Neural cell (in vitro differentiated cells): ENCODE results near the gene GATB. TPM values are rescaled to one million over a fixed set of nuclear protein-coding genes. Genes with fewer than 3 reads are reported as not detected.

Experiments
- H2AFZ ChIP-seq: fragments of 200-600, 300-800 bp; sonication (generic), shearing (Covaris generic); 2 replicates; pipeline ENCODE4 v1.6.0; 2014; ENCODE audit warnings: low read depth, mild to moderate bottlenecking, antibody characterized with exemption, low read length, moderate library complexity
- H3F3A ChIP-seq: fragments of 200-600 bp; shearing (Covaris generic); 2 replicates; pipeline ENCODE4 v1.6.1; 2016; ENCODE audit warnings: mild to moderate bottlenecking, moderate library complexity, mixed read lengths, antibody characterized with exemption, low read length; ENCODE audit not compliant: insufficient read depth, poor library complexity, severe bottlenecking
- H3K27ac ChIP-seq: fragments of 200-600, 300-800 bp; sonication (generic), shearing (Covaris generic); 2 replicates; pipeline ENCODE4 v1.5.1; 2014; ENCODE audit warnings: mild to moderate bottlenecking, low read length, moderate library complexity
- H3K27me3 ChIP-seq: fragments of 300-800, 200-600 bp; sonication (generic), shearing (Covaris generic); 2 replicates; pipeline ENCODE4 v1.6.0; 2014; ENCODE audit warnings: mild to moderate bottlenecking, low read depth, low read length, moderate library complexity; ENCODE audit not compliant: insufficient read depth
- H3K36me3 ChIP-seq: fragments of 300-800, 200-600 bp; sonication (generic), shearing (Covaris generic); 2 replicates; pipeline ENCODE4 v1.5.1; 2014; ENCODE audit warnings: mild to moderate bottlenecking, antibody characterized with exemption, low read length, moderate library complexity; ENCODE audit not compliant: insufficient read depth
- H3K4me2 ChIP-seq: fragments of 300-800, 200-600 bp; sonication (generic), shearing (Covaris generic); 2 replicates; pipeline ENCODE4 v1.6.0; 2014; ENCODE audit warnings: mild to moderate bottlenecking, low read length
- H3K4me3 ChIP-seq: fragments of 300-800, 200-600 bp; sonication (generic), shearing (Covaris generic); 2 replicates; pipeline ENCODE4 v1.5.1; 2014; ENCODE audit warnings: mild to moderate bottlenecking, low read length, moderate library complexity
- H3K79me2 ChIP-seq: fragments of 200-600 bp; shearing (Covaris generic); replicated peaks from 2 replicates; pipeline ENCODE4 v1.6.0; 2014; ENCODE audit warnings: mild to moderate bottlenecking, low read length, moderate library complexity; ENCODE audit not compliant: insufficient read depth
- H3K9ac ChIP-seq: fragments of 300-800, 200-600 bp; sonication (generic), shearing (Covaris generic); 2 replicates; pipeline ENCODE4 v1.6.1; 2016; ENCODE audit warnings: mild to moderate bottlenecking, low read length, mixed read lengths
- H3K9me2 ChIP-seq: fragments of 200-600 bp; shearing (Covaris generic); 2 replicates; pipeline ENCODE4 v1.6.1; 2016; ENCODE audit warnings: mild to moderate bottlenecking, low read length, mixed read lengths; ENCODE audit not compliant: insufficient read depth
- H3K9me3 ChIP-seq: fragments of 200-600, 300-800 bp; sonication (generic), shearing (Covaris generic); 2 replicates; pipeline ENCODE4 v1.6.1; 2016; ENCODE audit warnings: mild to moderate bottlenecking, mixed run types, low read length, moderate library complexity, mixed read lengths
- H4K20me1 ChIP-seq: fragments of 200-600 bp; shearing (Covaris generic); 2 replicates; pipeline ENCODE4 v1.6.1; 2016; ENCODE audit warnings: mild to moderate bottlenecking, mixed run types; ENCODE audit not compliant: insufficient read depth
- CTCF ChIP-seq: fragments of 450-650 bp; IDR thresholded peaks from 2 replicates; pipeline ENCODE4 v1.5.1; 2014; ENCODE audit warnings: antibody characterized with exemption, mild to moderate bottlenecking, moderate library complexity; ENCODE audit not compliant: poor library complexity, severe bottlenecking
- EP300 ChIP-seq: fragments of 450-650 bp; conservative IDR thresholded peaks from 2 replicates; pipeline ENCODE4 v1.6.1; 2014; ENCODE audit warnings: antibody characterized with exemption, mild to moderate bottlenecking, moderate library complexity; ENCODE audit not compliant: poor library complexity, severe bottlenecking
- EZH2 ChIP-seq: fragments of 200-600, 300-800 bp; shearing (Covaris generic), sonication (generic); IDR thresholded peaks from 2 replicates; pipeline ENCODE4 v1.6.1; 2014; ENCODE audit warnings: antibody characterized with exemption, low read length, borderline replicate concordance, mild to moderate bottlenecking; ENCODE audit not compliant: insufficient read depth, poor library complexity, severe bottlenecking
- MXI1 ChIP-seq: fragments of 450-650 bp; conservative IDR thresholded peaks from 2 replicates; pipeline ENCODE4 v1.6.1; 2014; ENCODE audit warnings: antibody characterized with exemption, mild to moderate bottlenecking; ENCODE audit not compliant: poor library complexity, severe bottlenecking
- POLR2AphosphoS5 ChIP-seq: IDR thresholded peaks from 2 replicates; pipeline ENCODE4 v1.6.1; 2012
- RAD21 ChIP-seq: fragments of 450-650 bp; conservative IDR thresholded peaks from 2 replicates; pipeline ENCODE4 v1.6.1; 2014; ENCODE audit warnings: antibody characterized with exemption, mild to moderate bottlenecking, moderate library complexity
- REST ChIP-seq: IDR thresholded peaks from 2 replicates; pipeline ENCODE4 v1.6.1; 2012; ENCODE audit warnings: borderline replicate concordance
- SMC3 ChIP-seq: fragments of 450-650 bp; conservative IDR thresholded peaks from 2 replicates; pipeline ENCODE4 v1.6.1; 2014; ENCODE audit warnings: antibody characterized with exemption, mild to moderate bottlenecking, moderate library complexity; ENCODE audit not compliant: poor library complexity
- TAF1 ChIP-seq: IDR thresholded peaks from 2 replicates; pipeline ENCODE4 v1.6.1; 2012; ENCODE audit warnings: low read depth
- polyA plus RNA-seq: library from polyadenylated mRNA; depleted of rRNA; stranded (reverse); fragments of >200 nt; gene quantifications from 2 replicates; pipeline ENCODE4 v1.2.3, GENCODE V29; 2014

The GATB gene
- polyA plus RNA-seq, 1 donor from 2014 or later: 15.3 TPM

GRCh38 chr4:151670843-151671242, 90.0 kb downstream of the GATB start:
- Histone ChIP-seq H3K9ac (no peak overlapping the region), H3K27me3 (no peaks in the 10 kb centered on the region), H3K79me2 (no peaks in the 10 kb centered on the region), H4K20me1 (no peaks in the 10 kb centered on the region), H3F3A (no peaks in the 10 kb centered on the region), H3K9me3 (no peaks in the 10 kb centered on the region), H3K4me2 (no peak overlapping the region), H3K9me2 (no peaks in the 10 kb centered on the region), H3K27ac (no peak overlapping the region), H2AFZ (no peak overlapping the region), H3K4me3 (no peak overlapping the region), H3K36me3 (no peaks in the 10 kb centered on the region)
- TF ChIP-seq TAF1 (no peak), EZH2 (no peak), CTCF (no peak), REST (no peak), SMC3 (no peak), POLR2AphosphoS5 (no peak), RAD21 (no peak), MXI1 (no peak), EP300 (no peak)

- no peaks in the 10 kb centered on the region for H3K27me3 ChIP-seq
- no peaks in the 10 kb centered on the region for H3K9me2 ChIP-seq
- no peak overlapping the region for H3K27ac ChIP-seq
Observed at GRCh38 chr4:151669990-151670389, 90.8 kb downstream of the GATB start.

More at GRCh38 chr4:151669990-151670389, 90.8 kb downstream of the GATB start:
- Histone ChIP-seq H2AFZ (no peak overlapping the region), H3K4me2 (no peak overlapping the region), H3K4me3 (no peak overlapping the region), H3K9me3 (no peaks in the 10 kb centered on the region), H3K36me3 (no peaks in the 10 kb centered on the region), H3F3A (no peaks in the 10 kb centered on the region), H3K9ac (no peak overlapping the region), H3K79me2 (no peaks in the 10 kb centered on the region), H4K20me1 (no peaks in the 10 kb centered on the region)
- no peak for TF ChIP-seq EZH2
- TF ChIP-seq MXI1: no peak
- TF ChIP-seq SMC3: no peak
- no peak for TF ChIP-seq EP300
- no peak for TF ChIP-seq CTCF
- TF ChIP-seq POLR2AphosphoS5: no peak
- TF ChIP-seq REST: no peak
- TF ChIP-seq RAD21: no peak
- TF ChIP-seq TAF1: no peak
